ENCODE results near the gene MPZL1. TPM values are rescaled to one million over a fixed set of nuclear protein-coding genes. Genes with fewer than 3 reads are reported as not detected.

MPZL1 gene
- polyA plus RNA-seq, 2 of the 4 experiments (the other 2 are of a cell fraction): 92.6 to 178 TPM

- DNase-seq (ENCODE audit: low read depth in 1 of 2, low spot score in 1 of 2) (no peak), FAIRE-seq (no peak), ATAC-seq (no peak)
- Histone ChIP-seq H3K4me1 (peaks cover 23% of the 10 kb centered on the region), H3K9me3 (no peaks in the 10 kb centered on the region), H3K27ac (peak overlapping the region in 1 of 2 experiments; percentile 16; a peak in 1 of 6 replicates), H3K4me2 (no peak overlapping the region), H3K4me3 (no peak overlapping the region)
- WGBS (ENCODE audit: missing lambda C conversion rate): 71% methylated on average over 4 of the region's 4 CpGs
- ChIA-PET POLR2A (no interaction called here), CTCF (interaction anchor here (0.6 to 1.1 kb wide), 2 partner anchors 11 to 18 kb away, joined by 3 read pairs; no protein-coding TSS in a partner anchor)
- TF ChIP-seq HEYL (CRISPR knock-in tag; IDR thresholded peaks at IDR 0.05) (no peak), EHF (CRISPR knock-in tag; IDR thresholded peaks at IDR 0.05) (no peak), HOXB5 (CRISPR knock-in tag; IDR thresholded peaks at IDR 0.05) (no peak), MAX (IDR thresholded peaks at IDR 0.05) (no peak), SREBF2 (IDR thresholded peaks at IDR 0.05) (no peak)
These were observed 103.8 kb downstream of the MPZL1 start for GRCh38 chr1:167825419-167826079.

- WGBS (ENCODE audit: missing lambda C conversion rate): 84% methylated on average over 4 of the region's 4 CpGs
- Histone ChIP-seq H3K4me3 (no peak overlapping the region), H3K4me1 (peaks cover 19% of the 10 kb centered on the region), H3K9me3 (no peaks in the 10 kb centered on the region), H3K4me2 (no peak overlapping the region), H3K27ac (peak overlapping the region in 1 of 2 experiments; percentile 16; a peak in 1 of 6 replicates)
- TF ChIP-seq TP53 (CRISPR knock-in tag; IDR thresholded peaks at IDR 0.05) (no peak), JUNB (IDR thresholded peaks at IDR 0.05) (no peak), POLR2AphosphoS2 (conservative IDR thresholded peaks at IDR 0.05; ENCODE audit: low read length) (no peak), KDM1A (IDR thresholded peaks at IDR 0.05; ENCODE audit: low read depth) (no peak), BHLHE40 (IDR thresholded peaks at IDR 0.05; ENCODE audit: low read depth, low read length) (no peak), CHD2 (IDR thresholded peaks at IDR 0.05; ENCODE audit: low read length, partially characterized antibody) (no peak), HES2 (IDR thresholded peaks at IDR 0.05) (no peak), RAD21 (conservative IDR thresholded peaks at IDR 0.05 in 1 of 2, IDR thresholded peaks at IDR 0.05 in 1 of 2) (no peak), SREBF2 (IDR thresholded peaks at IDR 0.05) (no peak), CBX2 (IDR thresholded peaks at IDR 0.05; ENCODE audit: borderline replicate concordance, low read depth) (no peak), ZNF302 (CRISPR knock-in tag; IDR thresholded peaks at IDR 0.05) (no peak), GATA3 (IDR thresholded peaks at IDR 0.05; ENCODE audit: borderline replicate concordance) (no peak), RARB (CRISPR knock-in tag; IDR thresholded peaks at IDR 0.05) (no peak), FOSB (CRISPR knock-in tag; IDR thresholded peaks at IDR 0.05) (no peak), RCOR1 (IDR thresholded peaks at IDR 0.05; ENCODE audit: low read depth, low read length) (no peak), EHF (CRISPR knock-in tag; IDR thresholded peaks at IDR 0.05) (no peak), ELK1 (IDR thresholded peaks at IDR 0.05; ENCODE audit: low read depth, low read length) (no peak)
- TF ChIP-seq, protein P1, sequence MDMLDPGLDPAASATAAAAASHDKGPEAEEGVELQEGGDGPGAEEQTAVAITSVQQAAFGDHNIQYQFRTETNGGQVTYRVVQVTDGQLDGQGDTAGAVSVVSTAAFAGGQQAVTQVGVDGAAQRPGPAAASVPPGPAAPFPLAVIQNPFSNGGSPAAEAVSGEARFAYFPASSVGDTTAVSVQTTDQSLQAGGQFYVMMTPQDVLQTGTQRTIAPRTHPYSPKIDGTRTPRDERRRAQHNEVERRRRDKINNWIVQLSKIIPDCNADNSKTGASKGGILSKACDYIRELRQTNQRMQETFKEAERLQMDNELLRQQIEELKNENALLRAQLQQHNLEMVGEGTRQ (IDR thresholded peaks at IDR 0.05): no peak
- TF ChIP-seq, protein P2, sequence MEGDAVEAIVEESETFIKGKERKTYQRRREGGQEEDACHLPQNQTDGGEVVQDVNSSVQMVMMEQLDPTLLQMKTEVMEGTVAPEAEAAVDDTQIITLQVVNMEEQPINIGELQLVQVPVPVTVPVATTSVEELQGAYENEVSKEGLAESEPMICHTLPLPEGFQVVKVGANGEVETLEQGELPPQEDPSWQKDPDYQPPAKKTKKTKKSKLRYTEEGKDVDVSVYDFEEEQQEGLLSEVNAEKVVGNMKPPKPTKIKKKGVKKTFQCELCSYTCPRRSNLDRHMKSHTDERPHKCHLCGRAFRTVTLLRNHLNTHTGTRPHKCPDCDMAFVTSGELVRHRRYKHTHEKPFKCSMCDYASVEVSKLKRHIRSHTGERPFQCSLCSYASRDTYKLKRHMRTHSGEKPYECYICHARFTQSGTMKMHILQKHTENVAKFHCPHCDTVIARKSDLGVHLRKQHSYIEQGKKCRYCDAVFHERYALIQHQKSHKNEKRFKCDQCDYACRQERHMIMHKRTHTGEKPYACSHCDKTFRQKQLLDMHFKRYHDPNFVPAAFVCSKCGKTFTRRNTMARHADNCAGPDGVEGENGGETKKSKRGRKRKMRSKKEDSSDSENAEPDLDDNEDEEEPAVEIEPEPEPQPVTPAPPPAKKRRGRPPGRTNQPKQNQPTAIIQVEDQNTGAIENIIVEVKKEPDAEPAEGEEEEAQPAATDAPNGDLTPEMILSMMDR (IDR thresholded peaks at IDR 0.05): no peak
- FAIRE-seq (no peak), DNase-seq (ENCODE audit: low read depth in 1 of 2, low spot score in 1 of 2) (no peak), ATAC-seq (no peak)
- POLR2A ChIA-PET: no interaction called here
- CTCF ChIA-PET: interaction anchor here (0.6 to 1.1 kb wide), 5 partner anchors 12 to 111 kb away, joined by 3 read pairs; no protein-coding TSS in a partner anchor
These were observed 104.3 kb downstream of the MPZL1 start for GRCh38 chr1:167826127-167826526.

Data from A549 (cell line).